PC-9 (cell line): ENCODE measurements around the gene ANO4.

Experiments used
- CTCF ChIP-seq: fragments of 200-600 bp; sonication (generic); conservative IDR thresholded peaks from 2 replicates; pipeline ENCODE4 v1.6.1; 2017; ENCODE audit warnings: mixed run types, antibody characterized with exemption, mild to moderate bottlenecking, moderate library complexity
- EZH2 ChIP-seq: fragments of 200-600 bp; sonication (generic); IDR thresholded peaks from 2 replicates; pipeline ENCODE4 v1.8.0; 2017; ENCODE audit warnings: antibody characterized with exemption, low read depth

GRCh38 chr12:100823963-100824362 is 29.4 kb downstream of the ANO4 start:
- TF ChIP-seq CTCF = no peak
- TF ChIP-seq EZH2 = no peak
